Subcutaneous adipose tissue (tissue), 4 donors: ENCODE data around the gene IQGAP1. TPM values are rescaled to one million over a fixed set of nuclear protein-coding genes. Genes with fewer than 3 reads are reported as not detected.

Experiments used
- CTCF ChIP-seq: fragments of 450-650 bp; IDR thresholded peaks from one replicate; pipeline ENCODE4 v1.5.1; 2016; ENCODE audit warnings: low read depth, mild to moderate bottlenecking, control low read depth, antibody characterized with exemption, moderate library complexity
- total RNA-seq, 4 donors: library from RNA; depleted of rRNA; stranded (reverse); fragments of >200 nt; gene quantifications; one replicate each; pipeline ENCODE4 v1.1.0, GENCODE V29; 2016

Gene IQGAP1
- total RNA-seq, 4 donors from 2014 or later = 279 to 493 (median 310) TPM

DNA sequence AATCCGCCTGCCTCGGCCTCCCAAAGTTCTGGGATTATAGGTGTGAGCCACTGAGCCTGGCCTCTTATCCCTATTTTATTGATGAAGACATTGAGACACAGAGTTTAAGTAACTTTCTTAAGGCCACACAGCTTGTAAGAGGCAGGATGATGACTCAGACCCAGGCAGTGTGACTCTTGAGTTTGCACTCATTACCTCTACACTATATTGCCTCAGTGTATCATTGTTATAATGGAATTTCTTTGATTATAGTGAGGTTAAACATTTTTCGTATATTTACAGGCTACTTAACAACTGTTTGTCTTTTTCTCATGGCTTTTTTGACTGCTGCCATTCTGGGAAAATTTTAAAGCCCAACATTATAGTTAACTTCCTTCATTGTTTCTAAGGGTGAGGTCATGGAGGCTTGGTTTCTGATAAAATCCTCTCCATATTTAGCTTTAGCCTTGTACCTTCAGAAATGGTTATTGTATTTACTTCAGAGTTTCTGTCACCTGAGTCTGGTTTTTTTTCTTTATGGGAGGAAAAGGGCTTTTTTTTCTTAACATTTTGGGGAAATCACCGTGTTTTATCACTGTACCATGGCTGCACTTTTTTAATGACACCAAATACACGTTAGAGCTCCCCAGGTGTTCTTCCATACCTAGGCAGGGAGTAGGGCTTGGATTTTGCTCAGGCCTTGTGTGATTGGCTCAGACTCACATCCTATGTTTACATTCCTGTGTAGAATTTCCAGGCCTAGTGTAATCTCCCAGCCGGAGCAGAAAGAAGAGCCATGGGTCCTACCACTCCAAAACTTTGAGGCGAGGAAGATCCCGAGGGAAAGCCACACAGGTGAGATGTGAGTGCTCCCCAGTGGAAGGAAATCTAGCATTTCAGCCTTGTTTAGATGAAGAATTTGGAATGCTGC lies 29.7 kb upstream of the IQGAP1 start:
- TF ChIP-seq CTCF = no peak

DNA sequence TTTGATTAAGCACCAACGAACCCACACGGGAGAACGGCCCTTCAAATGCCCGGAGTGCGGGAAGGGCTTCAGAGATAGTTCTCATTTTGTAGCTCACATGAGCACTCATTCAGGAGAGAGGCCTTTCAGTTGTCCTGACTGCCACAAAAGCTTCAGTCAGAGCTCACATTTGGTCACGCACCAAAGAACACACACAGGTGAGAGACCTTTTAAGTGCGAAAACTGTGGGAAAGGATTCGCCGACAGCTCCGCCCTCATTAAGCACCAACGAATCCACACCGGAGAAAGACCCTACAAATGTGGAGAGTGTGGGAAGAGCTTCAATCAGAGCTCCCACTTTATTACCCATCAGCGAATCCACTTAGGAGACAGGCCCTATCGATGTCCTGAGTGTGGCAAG lies 27.3 kb upstream of the IQGAP1 start:
- no peak for TF ChIP-seq CTCF

DNA sequence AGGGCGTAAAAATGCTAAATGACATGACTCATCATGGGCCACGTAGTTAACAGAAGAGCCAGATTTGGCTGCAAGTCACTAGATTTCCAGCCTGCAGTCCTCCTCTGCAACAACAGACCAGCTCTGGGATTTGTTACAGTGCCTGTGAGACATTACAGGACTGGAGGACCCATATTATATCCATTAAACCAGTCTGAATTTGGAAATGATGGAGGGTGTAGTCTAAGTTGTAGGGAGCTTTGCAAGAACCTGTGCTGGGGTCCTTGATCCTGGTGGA lies 25.2 kb upstream of the IQGAP1 start:
- TF ChIP-seq CTCF = no peak

DNA sequence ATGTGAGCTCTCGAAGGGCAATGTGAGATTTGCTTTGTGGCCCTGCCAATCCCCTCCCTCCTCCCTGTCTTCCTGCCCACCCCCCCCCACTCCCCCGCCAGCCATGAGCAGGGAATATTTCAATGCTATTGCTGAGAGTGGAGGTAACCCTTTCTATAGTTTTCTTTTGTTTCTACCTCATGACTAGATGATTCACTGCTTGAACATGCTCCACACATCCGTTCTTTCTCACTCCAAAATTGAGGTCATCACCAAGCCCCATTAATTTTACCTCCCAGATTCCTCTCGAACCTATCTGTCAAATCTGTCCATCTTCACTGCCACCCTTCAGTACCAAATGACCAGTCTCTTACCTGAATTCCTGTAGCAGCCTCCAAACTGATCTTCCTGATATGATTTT lies 23.8 kb upstream of the IQGAP1 start:
- no peak for TF ChIP-seq CTCF

DNA sequence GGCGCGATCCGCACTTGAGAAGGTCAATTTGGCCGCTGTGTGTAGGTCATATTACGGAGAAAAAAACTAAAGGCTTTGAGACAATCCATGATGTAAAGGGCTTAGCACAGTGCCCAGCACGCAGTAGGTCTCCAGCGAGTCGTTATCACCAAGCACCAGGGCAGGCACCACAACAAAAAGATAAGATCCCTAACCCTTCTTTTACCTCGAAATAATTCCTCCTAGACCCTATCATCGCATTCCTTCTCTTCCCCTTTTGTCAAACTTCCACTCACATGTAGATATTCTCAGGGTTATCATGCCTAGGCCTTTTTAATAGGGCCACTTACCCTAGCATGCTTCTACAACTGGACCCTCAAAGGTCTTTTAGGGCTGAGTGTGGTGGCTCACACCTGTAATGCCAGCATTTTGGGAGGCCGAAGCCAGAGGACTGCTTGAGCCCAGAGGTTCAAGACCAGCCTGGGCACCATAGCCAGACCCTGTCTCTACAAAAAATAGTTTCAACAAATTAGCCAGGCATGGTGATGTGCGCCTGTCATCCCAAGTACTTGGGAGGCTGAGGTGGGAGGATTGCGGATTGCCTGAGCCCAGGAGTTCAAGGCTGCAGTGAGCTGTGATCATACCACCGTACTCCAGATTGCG lies 22.5 kb upstream of the IQGAP1 start:
- no peak for TF ChIP-seq CTCF

DNA sequence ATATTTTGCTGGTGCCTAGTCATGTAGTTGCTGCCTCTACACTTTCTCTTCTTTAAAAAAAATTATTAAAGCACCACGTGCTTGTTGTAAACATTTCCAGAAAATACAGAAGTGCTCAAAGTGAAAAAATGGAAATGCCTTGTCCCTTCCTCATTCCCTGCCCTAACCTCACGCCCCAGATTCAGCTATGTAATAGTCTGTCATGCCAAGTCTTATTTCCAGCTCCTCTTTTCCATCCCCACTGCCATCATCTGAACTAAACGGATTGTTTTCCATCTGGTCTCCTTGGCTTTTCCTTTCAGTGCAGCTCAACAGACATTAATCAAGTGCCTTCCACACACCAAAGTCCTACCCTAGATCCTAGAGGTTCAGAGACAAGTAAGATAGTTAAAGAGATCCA lies 20.5 kb upstream of the IQGAP1 start:
- TF ChIP-seq CTCF = no peak

DNA sequence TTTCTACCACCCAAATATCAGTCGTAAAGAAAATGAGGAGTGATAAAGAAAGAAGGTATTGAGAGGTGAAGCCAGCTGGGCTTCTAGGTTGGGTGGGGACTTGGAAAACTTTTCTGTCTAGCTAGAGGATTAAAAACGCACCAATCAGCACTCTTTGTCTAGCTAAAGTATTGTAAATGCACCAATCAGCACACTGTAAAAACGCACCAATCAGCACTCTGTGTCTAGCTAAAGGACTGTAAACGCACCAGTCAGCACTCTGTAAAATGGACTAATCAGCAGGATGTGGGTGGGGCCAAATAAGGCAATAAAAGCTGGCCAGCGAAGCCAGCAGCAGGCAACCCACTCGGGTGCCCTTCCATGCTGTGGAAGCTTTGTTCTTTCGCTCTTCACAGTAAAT lies 13.0 kb upstream of the IQGAP1 start:
- no peak for TF ChIP-seq CTCF
